HS-5 (cell line): Measurements from ENCODE around the gene CHRNE.
"Not testable (repeated sequence)": the region's sequence is repeated elsewhere in the genome, so short reads cannot be mapped to it uniquely, and the experiment has no call there.

ENCODE experiments used
- DNase-seq: peaks from one replicate; pipeline ENCODE4 v3.0.0-alpha.2; 2012; ENCODE audit warnings: low read depth

The CHRNE gene

DNA sequence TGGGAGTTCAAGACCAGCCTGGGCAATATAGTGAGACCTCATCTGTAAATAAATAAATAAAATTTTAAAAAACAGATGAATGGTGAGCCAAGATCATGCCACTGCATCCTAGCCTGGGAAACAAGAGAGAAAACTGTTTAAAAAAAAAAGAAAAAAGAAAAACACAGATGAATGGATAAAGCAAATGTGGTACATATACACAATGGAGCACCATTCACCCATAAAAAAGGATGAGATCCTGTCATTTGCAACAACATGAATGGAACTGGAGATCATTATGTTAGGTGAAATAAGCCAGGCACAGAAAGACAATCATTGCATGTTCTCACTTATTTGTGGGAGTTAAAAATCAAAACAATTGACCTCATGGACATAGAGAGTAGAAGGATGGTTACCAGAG is 3.7 kb upstream of the CHRNE start:
- not testable (repeated sequence) for DNase-seq

- no peak for DNase-seq
These were observed 358 bp downstream of the CHRNE start for GRCh38 chr17:4902540-4902939.

GRCh38 chr17:4901648-4902344 is 1.1 kb downstream of the CHRNE start:
- no peak for DNase-seq

DNA sequence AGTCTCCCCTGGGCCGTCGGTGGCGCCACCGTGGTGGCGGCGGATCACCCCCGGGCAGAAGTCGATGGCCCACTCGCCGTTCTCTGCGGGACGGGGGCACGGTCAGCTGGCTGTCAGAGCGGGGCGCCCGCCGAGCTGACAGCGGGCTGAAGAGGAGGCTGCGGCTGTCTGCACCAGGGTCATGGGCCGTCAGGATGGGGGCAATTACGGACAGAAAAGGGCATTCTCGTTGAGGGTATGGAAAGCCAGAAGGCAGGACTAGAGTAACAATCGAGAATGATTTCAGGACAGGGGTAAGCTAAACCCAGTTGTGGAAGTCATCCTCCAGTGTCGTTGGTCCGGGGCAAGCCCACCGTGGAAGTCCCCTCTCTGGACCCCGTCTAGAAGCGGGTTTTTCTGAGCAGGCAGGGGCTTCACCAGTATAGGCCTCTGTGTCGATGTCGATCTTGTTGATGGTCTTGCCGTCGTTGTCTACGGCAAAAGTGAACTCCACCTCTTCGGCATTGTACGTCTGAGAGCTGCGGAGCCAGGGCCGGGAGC is 1.7 kb downstream of the CHRNE start:
- DNase-seq: no peak

DNA sequence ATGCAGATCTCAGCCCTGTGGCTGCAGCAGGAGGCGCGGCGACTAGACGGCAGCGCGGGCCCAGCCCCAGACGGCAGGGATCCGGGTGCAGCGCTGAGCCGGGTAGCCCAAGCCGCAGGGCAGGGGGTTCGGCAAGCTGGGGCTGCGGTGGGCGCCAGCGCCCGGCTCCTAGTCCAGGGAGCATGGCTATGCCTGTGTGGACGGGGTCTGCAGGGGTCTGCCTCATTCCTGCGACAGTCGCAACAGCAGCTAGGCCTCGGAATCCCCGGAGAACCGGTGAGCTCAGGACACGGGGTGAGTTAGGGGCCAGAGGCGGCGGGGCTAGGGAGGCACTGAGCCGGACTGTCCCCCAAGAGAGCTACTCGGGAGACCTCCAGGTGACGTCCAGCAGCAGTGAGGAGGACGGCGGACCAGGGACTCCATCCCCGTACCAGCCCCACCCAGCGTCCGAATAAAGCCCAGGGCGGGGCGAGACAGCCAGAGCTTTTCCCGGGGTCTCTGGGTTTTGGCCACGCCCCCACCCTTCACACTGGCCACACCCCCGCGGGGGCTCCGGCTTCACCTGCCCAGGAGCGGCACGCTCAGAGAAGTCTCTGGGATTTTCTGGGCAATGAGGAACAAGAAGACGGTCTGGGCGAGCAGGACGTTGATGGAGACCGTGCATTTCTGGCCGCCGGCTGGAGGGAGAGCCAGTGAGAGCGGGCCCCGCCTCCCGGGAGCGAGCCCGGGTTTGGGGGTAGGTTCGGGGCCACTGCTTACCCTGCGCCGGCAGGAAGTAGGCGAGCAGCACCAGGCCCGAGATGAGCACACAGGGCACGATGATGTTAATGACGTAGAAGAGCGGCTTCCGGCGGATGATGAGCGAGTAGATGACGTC is 2.4 kb downstream of the CHRNE start:
- no peak for DNase-seq

DNA sequence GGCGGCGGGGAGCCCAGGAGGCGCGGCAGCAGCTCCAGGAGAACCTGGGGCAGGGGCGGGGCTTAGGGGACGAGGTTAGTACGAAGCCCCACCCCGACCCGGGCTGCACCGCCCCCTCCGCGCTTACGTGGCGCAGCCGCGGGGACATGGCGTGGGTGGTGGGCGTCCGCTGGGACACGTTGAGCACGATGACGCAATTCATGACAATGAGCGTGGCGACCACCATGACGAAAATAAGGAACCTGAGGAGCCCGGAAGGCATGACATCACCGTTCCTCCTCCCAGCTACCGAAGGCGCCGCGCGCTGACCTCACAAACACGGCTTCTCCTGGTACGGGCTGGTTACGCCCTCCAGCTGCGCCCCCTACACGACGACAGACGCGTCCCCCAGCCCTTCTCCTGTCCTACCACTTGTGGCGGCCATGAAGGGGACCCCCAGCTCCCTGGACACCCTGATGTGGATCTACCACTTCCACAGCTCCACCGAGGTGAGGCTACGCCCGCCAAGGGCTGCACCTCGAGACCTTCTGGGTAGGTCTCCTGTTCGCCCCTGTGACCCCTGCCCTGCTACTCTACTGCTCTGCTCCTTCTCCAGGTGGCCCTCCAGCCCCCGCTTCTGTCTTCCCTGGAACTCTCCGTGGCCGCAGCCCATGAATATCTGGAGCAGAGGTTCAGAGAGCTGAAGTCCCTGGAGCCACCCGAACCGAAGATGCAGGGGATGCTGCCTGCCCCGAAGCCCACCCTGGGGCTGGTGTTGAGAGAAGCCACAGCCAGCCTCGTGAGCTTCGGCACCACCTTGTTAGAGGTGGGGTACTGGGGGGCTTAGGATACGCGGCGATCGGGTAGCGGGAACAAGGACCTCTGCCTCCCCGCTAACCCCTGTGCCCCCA is 3.3 kb downstream of the CHRNE start, which contains the start of gene C17orf107:
Gene C17orf107 (plus strand): TSS at position 196 of the 890 bp plus-strand sequence. CDS start 227 bp downstream, at position 423.
- DNase-seq: no peak

DNA sequence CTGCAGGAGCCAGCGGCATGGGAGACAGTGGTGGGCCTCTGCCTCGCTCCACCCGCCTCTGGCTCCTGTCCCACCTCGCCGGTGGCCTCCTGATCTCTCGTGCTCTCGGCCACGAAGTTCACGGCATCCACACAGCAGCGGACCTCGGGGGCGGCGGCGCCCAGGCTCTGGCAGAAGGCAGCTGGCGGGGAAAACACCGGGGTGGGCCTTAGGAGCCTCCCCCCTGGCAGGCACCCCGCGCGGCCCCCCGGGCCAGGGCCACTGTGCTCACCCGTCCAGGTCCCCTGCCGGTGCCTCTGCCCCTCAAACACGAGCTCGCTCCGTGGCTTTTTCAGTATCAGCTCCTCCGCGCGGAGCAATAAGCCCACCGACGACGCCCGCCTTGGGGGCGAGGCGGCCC is 4.0 kb downstream of the CHRNE start:
- DNase-seq: no peak

- no peak for DNase-seq
These were observed 4.5 kb downstream of the CHRNE start for GRCh38 chr17:4898351-4898750.

DNA sequence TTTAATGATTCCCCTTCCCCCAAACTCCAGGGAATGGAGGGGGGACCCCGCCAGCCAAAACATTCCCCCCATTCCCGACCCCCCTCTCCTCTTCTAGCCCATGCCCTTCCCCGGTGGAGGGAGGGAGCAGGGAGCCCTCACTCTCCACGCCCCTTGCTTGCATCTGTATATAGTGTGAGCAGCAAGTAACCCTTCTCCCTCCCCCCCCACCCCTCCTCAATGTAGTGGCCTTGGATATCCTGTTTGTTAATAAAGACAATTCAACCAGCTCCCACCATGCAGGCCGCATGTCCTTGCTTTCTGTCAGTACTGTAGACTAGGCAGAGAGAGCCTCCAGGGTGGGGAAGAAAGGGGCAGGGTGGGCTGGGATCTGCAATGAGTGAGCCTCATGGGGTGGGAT is 5.1 kb downstream of the CHRNE start:
- DNase-seq: no peak

GRCh38 chr17:4897198-4897687 is 5.7 kb downstream of the CHRNE start:
- no peak for DNase-seq

DNA sequence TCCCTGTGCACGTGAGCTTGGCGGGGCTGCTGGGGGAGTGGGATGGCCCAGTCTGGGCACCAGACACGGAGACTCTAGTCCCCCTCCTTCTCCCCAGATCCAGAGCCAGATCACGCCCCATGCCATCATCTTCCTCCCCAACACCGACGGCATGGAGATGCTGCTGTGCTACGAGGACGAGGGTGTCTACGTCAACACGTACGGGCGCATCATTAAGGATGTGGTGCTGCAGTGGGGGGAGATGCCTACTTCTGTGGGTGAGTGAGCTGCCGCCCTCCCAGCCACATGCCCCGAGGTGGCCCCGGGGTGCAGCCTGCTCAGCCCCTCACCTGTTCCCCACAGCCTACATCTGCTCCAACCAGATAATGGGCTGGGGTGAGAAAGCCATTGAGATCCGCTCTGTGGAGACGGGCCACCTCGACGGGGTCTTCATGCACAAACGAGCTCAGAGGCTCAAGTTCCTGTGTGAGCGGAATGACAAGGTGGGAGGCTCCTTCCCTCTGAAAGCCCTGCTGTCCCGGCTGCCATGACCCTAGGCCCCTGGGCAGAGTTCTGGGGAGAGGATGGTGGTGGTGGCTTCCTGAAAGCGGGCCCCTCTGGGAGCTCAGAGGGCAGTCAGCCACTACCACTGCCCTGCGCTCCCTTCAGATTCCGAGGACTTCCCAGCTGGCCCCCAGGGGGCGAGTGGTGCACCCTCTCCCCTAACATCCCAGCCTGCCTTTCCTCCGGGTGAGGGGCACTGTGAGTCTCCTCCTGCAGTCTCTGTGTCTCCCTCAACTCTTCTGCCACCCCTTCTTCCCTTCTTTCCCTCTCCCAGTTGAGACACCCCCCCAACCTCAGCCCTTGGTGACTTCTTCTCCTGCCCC is 6.3 kb downstream of the CHRNE start:
- no peak for DNase-seq

DNA sequence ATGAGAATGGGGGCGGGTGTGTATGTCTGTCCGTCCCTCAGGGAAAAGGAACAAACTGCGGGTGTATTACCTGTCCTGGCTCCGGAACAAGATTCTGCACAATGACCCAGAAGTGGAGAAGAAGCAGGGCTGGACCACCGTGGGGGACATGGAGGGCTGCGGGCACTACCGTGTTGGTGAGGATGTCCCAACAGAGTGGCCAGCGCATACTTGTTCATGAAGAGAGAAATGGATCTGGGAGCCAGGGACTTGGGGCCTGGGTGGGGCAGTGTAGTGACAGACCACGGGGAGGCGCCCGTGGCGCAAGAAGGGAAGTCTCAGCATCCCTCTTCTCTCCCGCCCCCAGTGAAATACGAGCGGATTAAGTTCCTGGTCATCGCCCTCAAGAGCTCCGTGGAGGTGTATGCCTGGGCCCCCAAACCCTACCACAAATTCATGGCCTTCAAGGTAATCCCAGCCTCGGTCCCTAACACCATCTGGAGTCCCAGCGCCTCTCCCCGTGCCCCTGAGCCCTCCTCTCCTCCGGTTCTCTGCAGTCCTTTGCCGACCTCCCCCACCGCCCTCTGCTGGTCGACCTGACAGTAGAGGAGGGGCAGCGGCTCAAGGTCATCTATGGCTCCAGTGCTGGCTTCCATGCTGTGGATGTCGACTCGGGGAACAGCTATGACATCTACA is 7.1 kb downstream of the CHRNE start:
- DNase-seq: no peak

DNA sequence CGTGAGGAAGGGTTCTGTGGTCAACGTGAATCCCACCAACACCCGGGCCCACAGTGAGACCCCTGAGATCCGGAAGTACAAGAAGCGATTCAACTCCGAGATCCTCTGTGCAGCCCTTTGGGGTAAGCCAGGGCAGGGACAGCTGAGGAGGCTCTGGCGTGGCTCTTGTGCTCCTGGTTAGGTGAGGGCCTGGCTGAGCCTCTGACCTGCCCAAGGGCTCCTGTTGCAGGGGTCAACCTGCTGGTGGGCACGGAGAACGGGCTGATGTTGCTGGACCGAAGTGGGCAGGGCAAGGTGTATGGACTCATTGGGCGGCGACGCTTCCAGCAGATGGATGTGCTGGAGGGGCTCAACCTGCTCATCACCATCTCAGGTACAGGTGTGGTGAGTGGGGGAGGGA is 7.8 kb downstream of the CHRNE start:
- no peak for DNase-seq

DNA sequence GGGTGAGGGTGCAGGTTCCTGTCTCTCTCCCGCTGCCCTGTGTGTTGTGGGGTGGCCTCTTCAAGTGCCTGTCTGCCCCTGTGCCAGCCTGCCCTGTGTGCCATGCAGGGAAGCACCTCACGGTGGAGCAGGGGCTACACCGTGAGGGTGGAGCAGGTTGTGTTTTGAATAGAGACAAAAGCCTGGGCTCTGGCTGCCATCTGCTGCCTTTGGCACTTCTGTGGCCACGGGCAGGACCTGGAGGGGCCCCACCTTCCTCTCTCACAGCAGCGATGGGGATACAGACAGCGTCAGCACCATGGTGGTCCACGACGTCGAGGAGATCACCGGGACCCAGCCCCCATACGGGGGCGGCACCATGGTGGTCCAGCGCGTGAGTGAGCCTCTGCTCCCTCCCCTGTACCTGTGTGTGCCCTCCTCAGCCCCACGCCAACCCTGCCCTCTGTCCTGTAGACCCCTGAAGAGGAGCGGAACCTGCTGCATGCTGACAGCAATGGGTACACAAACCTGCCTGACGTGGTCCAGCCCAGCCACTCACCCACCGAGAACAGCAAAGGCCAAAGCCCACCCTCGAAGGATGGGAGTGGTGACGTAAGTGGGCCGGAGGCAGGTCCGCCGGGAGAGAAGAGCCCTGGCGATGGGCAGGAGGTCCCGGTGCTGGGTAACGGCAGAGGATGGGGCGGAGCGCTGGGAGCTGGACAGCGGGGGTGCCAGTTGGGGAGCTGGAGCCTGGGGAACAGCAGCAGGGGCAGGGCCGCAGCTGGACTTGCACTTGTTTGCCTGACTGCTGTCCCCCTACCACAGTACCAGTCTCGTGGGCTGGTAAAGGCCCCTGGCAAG is 9.0 kb downstream of the CHRNE start:
- DNase-seq: no peak

DNA sequence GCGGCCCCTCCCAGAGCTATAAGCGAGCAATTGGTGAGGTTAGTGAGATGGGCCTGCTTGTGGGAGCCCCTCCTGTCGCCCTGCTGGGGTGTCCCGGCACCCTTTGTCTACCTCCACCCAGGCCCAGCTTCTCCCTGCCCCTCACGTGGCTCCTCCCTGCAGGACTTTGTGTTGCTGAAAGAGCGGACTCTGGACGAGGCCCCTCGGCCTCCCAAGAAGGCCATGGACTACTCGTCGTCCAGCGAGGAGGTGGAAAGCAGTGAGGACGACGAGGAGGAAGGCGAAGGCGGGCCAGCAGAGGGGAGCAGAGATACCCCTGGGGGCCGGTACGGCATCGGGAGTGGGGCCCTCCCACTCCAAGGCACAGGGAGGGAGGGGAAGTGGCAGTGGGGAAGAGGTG is 9.6 kb downstream of the CHRNE start:
- DNase-seq: no peak

DNA sequence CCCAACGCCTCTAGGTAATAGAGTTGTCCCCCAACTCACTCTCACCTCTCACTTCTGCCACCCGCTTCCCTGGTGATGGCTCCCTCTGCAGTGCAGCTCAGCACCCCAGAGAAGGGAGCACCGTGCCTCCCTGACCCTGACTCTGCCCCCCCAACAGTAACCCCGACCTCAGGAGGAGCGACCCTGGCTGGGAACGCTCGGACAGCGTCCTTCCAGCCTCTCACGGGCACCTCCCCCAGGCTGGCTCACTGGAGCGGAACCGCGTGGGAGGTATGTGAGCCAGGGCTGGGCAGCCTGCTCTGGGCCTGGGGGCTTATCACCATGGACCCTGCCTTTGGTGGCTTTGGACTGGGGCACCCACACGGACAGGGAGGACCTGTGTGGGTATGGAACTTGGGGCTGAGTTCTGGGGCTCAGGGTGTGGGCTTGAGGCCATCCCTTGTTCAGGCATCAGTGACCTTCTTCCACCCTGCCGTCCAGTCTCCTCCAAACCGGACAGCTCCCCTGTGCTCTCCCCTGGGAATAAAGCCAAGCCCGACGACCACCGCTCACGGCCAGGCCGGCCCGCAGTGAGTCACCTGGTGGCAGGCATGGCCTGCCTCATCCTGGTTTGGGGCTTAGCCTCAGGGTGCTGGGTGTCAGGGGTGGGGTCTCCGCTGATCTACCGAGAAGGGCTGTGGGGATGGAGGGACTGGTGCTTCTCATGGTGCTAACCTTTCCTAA is 10.2 kb downstream of the CHRNE start:
- no peak for DNase-seq

- no peak for DNase-seq
These were observed 11.2 kb downstream of the CHRNE start for GRCh38 chr17:4891411-4892410.
